Activated T-cell treated with anti-CD3 and anti-CD28 coated beads for 48 hours (primary cell): ENCODE measurements around the gene NDUFAF8.

Experiments used
- DNase-seq: peaks from one replicate; pipeline ENCODE4 v3.0.0-alpha.2; 2020; ENCODE audit warnings: low read depth

NDUFAF8 gene

DNA sequence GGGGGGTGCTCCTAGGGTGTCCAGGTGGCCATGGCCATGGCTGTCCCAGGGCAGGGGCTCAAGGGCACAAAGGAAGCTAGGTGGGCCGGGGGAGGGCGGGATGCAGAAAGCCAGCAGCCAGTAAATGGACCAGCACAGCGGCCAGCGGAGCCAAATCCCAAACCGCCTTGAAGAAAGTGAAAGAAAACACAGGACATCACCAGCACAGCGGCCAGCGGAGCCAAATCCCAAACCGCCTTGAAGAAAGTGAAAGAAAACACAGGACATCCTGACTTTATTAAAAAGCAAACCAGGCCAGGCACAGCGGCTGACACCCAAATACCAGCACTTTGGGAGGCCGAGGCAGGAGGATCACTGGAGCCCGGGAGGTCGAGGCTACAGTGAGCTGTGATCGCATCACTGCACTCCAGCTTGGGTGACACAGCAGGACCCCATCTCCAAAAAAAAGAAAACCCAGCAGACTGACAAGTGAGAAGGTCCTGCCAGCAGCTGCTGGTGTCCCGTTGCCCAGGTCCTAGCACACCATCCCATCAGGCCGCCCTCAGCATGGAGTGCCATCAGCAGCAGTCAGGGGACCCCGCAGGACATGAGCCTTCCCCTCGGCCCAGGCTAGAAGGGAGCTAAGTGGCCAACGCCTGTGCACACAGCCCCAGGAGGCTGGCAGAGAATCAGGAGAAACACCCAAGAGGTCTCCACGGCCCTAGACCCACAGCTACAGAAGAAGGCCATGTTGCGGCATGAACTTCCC is 39.0 kb downstream of the NDUFAF8 start:
- DNase-seq: no peak

DNA sequence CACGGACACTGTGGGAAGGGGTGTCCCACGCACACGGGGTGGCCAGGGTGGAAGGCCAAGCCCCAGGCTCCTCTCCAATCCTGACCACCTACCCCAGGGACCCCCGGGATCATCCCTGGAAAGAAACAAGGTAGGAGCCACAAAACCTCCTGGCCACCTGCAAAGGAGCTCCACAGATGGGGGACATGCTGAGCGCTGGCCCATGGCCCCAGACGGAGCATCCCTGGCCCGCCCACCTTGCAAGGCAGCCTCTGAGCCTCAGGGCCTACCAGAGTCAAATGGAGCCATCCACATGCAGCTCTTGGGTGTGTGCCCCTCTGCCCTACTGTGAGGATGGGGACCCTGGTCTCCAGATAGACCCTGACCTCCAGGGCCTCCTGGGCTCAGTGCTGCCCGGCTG is 39.7 kb downstream of the NDUFAF8 start:
- DNase-seq: no peak

DNA sequence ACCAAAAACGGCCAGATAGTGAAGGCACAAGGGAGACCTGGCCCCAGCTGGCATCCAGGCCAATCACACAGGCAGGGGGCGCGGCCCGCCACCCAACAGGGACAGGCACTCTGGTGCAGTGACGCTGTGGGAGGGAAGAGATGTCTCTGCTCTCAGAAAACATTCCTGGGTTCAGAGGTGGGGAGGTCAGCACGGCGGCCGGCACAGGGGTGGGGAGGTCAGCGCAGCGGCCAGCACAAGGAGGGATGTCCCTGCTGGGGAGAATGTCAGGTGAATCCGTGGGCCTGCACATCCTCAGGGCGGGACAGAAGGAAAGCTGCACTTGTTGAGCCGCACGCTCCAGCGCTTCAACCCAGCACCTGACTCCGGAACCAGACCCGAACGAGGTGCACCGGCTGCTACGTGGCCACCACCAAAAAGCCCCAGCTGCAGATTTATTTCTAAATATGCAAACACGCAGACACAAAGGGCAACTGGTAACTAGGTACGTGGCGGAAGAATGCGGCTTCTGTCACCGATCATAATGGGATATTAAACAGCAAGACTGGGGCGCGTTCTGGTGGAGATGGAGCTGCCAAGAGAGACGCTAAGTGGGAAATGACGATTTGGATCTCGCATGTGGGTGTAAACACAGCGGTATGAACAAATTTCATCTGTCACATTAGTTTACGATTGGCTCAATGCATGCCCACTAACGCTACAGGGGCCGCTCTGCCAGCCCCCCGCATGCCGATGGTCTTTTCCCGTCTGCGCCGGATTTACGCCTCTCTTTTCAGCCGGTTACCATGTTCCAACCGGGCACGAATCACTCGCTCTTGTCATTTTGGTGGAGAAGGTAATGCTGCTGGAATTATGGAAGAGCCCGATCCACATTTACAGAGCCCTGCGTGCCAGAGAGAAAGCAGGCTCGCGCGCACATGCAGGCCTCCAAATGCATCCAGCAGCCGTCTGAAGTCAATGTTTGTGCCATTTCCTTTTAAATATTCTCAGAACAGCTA is 40.5 kb downstream of the NDUFAF8 start:
- no peak for DNase-seq

DNA sequence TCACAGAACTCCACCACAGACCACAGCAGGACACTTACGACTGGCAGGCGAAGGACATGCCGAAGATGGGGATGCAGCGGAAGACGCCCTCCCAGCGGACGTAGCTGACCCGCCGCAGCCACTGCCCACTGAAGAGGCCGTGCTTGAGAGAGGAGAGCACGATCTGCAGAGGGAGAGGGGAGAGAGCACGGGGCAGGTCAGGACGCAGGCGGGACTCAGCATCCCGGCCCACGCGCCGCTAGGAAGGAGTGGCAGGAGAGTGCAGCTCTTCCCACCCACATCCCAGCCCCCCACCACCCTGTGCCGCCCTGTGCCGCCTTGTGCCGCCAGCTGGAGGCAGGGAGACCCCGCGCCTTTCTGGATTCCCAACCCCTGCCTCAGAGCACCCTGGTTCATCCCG is 41.5 kb downstream of the NDUFAF8 start:
- no peak for DNase-seq

DNA sequence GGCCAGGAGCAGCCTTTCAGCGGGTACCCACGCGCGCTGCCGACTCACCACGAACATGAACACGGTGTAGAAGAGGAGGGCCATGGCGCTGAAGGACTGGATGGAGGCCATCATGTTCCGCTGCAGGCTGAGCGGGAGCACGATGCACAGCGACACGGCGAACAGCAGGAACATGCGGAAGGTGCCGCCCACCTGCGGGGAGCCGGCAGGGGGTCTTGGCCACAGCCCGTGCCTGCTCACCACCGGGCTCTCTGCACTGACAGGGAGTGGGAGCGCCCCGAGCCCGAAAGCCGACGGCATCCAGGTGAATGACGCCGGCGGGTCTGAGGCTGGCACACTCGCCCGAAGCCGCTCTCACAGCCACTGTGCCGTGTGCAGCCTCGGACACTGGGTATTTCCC is 43.0 kb downstream of the NDUFAF8 start:
- DNase-seq: no peak

DNA sequence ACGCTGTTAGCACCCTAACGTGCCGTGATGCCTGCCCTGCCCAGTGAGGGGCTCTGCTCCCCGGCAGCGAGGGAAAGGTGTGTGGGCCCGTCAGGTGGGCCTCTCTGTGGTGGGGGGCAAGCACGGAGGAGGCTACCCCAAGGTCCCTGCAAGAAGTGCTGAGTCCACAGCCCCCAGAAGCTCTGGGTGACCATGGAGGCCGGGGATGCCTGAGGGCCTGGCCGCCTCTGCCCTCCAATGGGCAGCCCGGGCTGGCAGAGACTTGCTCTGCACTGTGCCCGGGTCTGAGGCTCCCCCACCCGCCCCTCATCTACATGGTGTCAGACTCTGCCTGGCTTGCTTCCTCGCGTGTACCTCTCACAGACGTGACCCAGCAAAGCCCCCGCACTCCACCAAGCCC is 43.8 kb downstream of the NDUFAF8 start:
- no peak for DNase-seq

DNA sequence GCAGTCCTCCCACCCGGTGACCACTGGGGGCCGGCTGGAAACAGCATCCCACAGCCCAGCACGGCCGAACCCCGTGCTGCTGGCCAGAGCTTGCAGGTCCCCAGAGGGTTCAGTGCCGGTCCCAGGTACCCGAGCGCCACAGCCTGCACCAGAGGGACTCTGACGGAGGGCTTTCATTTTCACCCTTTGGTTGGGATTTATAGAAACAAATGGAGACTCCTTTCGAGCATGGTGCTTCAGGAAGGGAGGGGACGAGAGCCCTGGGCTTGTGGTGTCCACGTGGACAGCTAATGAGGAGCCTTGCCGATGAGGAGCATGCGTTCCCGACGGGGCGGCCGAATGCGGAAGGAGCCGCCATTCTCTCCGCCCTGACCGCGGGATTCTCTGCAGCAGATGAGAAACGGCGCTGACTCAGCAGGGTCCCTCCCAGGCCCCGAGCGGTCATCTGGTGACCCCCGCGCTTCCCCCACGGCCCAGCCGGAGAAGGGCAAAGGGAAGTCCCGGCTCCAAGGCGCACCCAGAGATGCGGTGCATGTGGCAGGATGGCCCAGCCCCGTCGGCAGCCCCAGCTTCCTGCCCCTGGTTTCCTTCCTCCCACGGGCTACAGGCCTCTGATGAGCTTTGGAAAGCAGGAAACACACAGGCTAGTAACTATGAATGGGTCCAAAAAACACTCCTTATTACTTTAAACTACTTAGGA is 46.2 kb downstream of the NDUFAF8 start:
- peak; percentile 58 for DNase-seq

DNA sequence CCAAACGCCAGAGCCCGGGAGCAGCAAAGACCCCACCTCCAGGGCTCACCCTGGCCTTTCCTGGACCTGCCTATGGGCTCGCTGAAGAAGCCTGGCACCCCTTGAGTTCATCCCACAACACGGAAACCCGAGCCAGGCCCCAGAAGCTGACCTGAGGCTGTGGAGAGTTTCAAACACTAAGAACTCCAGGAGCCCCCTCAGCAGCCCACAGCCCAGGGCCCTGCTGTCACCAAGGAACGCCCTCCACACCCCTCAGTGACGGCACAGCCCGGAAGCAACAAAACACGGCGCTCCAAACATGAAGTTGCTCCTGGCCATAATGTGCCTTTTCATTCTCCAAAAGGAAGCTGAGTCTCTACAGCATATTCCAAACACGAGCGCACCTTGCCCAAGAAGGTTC is 46.8 kb downstream of the NDUFAF8 start:
- DNase-seq: no peak

DNA sequence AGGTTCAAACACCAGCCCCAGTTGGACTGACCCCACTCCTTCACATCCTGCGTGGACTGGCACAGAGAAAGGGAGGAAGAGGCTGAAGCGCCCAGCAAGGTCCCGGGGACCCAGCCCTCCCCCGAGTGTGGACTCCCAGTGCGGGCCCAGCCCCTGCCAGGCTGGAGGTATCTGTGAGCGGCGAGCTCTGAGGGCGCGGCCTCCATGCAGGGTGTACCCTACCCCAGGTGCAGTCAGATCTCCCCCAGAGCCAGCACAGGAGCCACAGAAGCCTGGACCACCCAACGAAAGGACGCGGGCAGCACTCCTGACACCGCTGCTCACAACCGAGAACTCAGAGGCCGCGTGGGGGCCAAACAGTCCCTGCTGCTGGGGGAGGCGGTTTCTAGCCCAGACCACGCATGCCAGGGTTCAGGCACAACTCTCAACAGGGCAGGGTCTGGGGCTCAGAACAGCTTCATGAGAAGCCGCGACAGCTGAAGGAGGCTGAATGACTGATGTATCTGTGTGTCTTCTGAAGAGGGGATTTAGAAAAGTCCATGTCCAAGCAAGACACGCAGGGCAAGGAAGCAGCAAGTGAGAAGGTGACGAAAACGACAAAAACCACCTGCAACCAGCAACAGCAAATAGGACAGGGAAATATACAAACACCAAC is 47.5 kb downstream of the NDUFAF8 start:
- no peak for DNase-seq

DNA sequence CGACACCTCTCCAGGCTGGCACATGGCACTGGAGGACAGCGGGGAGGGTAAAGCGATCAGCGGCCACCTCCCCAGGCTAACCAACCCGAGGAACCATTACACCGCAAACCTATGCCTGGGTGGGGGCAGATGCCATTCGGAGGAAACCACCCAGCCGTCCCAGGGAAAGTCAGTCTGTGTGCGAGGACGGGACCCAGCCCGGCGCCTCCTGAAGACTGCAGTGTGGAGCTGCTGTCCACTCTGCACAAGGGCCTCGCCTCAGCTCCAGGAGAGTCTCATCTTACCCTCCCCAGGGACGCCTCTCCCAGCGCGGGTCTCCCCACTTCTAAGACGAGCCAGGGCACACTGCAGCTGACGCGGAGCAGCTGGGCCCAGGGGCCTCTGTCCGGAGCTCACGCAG is 48.0 kb downstream of the NDUFAF8 start:
- no peak for DNase-seq

DNA sequence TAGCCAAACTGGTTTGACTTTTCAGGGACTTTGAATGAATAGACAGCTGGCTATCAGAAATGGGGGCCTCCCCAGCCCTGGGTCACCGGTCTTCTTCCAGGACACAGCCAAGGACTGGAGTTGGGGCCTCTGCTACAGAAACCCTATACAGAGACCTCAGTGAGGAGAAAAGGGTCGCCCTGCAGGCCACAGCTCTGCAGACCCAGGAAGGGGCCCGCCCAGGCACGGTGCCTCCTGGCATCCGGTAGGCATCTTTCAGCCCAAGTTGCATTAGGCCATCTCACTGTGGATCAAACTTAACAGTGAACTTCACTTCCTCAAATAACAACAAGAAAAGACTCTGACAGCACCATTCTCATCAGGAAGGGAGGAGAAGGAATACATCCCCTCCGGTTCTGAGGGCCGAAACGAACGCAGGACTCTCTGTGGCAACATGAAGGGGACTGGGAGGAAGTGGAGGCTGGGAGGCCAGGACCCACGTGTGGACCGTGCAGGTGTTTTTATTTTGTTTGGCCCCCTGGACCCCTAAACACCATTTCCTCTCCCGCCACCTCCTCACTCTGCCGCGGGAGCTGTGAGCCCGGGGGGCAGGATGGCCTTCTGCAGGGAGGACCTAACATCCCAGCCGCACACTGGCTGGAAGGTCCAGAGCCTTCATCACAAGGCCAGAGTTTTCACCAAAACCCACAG is 48.8 kb downstream of the NDUFAF8 start:
- DNase-seq: no peak

DNA sequence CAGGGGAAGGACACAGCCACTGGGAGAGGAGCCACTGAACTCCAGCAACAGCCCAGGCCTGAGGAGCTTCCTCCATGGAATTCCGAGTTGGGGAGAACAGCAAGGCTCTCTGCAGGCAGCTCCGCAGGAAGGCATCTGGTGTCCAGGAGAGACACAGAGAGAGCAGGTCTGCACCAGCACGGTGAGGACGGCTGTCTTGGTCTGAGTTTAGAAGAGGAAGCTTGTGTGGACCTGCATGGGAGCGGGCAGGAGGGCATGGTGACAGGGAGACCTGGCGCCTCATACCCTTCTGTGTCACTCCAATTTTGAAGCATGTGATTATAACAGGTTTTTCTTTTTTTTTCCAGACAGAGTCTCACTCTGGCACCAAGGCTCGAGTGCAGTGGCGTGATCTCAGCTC is 49.6 kb downstream of the NDUFAF8 start:
- no peak for DNase-seq

DNA sequence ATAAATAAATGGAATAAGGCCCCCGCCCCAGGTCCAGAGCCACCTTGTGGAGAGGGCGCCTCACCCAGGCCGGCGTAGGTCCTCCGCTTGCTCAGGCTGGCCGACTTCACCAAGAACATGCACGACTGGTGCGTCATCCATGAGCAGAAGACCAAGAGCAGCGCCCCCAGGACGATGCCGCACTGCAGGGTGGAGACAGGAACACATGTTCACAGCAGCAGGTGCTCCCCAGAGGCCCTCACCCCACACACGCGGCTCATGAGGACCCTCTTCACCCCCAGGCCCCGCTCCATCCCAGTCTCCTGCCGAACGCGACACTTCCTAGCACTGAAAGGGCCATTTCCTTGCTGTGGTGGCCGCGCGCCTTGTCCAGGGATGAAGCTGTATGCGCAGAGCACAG is 50.5 kb downstream of the NDUFAF8 start:
- no peak for DNase-seq

DNA sequence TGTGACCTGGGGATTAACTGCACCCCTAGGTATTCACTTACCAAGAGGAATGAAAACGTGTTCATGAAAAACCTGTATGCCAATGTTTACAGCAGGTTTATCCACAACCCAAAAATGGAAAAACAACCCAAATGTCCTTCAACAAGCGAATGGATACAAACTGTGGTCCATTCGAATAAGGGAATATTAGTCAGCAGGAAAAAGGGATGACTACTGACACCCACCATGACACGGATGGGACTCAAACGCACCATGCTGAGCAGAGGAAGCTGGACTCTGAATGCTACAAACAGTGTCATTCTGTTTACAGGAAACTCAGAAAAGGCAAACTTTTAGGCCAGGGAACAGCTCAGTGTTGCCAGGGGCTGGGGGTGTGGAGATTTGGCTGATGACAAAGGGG is 51.1 kb downstream of the NDUFAF8 start:
- DNase-seq: no peak
